GM21447 (cell line): Measurements from ENCODE around the gene RNF207.
A peak's percentile ranks its signal among the peaks of the same experiment; 100 is the strongest.

Source experiments
- ATAC-seq: cut with Tn5 transposase; IDR thresholded peaks from one replicate; pipeline ENCODE4 v1.9.1; 2021; ENCODE audit not compliant: unreplicated experiment

RNF207 gene

GRCh38 chr1:6224718-6225117, 18.8 kb downstream of the RNF207 start:
- no peak for ATAC-seq

GRCh38 chr1:6225651-6226050, 19.7 kb downstream of the RNF207 start:
- no peak for ATAC-seq

GRCh38 chr1:6233376-6233775, 27.5 kb downstream of the RNF207 start:
- ATAC-seq: no peak

- ATAC-seq: no peak
These were observed 28.8 kb downstream of the RNF207 start for GRCh38 chr1:6234502-6235295.

GRCh38 chr1:6235296-6235677, 29.4 kb downstream of the RNF207 start:
- peak; percentile 27 for ATAC-seq

GRCh38 chr1:6237093-6237492, 31.2 kb downstream of the RNF207 start:
- no peak for ATAC-seq

- no peak for ATAC-seq
These were observed 33.4 kb downstream of the RNF207 start for GRCh38 chr1:6239213-6239752.

GRCh38 chr1:6239950-6240768, 34.2 kb downstream of the RNF207 start:
- ATAC-seq: no peak

GRCh38 chr1:6241107-6241886, 35.4 kb downstream of the RNF207 start:
- no peak for ATAC-seq

GRCh38 chr1:6241887-6242740, 36.2 kb downstream of the RNF207 start:
- ATAC-seq: no peak

GRCh38 chr1:6243053-6243834, 37.3 kb downstream of the RNF207 start:
- ATAC-seq: no peak

- ATAC-seq: no peak
These were observed 38.1 kb downstream of the RNF207 start, which contains the start of gene HES3 for GRCh38 chr1:6243993-6244392. Gene HES3, plus strand, starts transcription at chr1:6244179. Its CDS starts 187 bp downstream, at chr1:6244366.

- ATAC-seq: no peak
These were observed 38.6 kb downstream of the RNF207 start for GRCh38 chr1:6244401-6245049.

GRCh38 chr1:6245086-6245868, 39.4 kb downstream of the RNF207 start:
- no peak for ATAC-seq

- ATAC-seq: no peak
These were observed 40.1 kb downstream of the RNF207 start for GRCh38 chr1:6245869-6246496.

GRCh38 chr1:6246497-6247467, 40.9 kb downstream of the RNF207 start:
- ATAC-seq: no peak
